GM23248 (cell line): Measurements from ENCODE around the gene WWC1. TPM values are rescaled to one million over a fixed set of nuclear protein-coding genes. Genes with fewer than 3 reads are reported as not detected.

ENCODE experiments used
- DNase-seq: peaks from one replicate; pipeline ENCODE4 v3.0.0-alpha.2; 2015
- H2AFZ ChIP-seq: fragments of 200-600 bp; sonication (generic); 2 replicates; pipeline ENCODE4 v1.6.1; 2016; ENCODE audit warnings: antibody characterized with exemption
- H3F3A ChIP-seq: fragments of 200-600 bp; sonication (generic); 2 replicates; pipeline ENCODE4 v1.6.1; 2016; ENCODE audit warnings: mild to moderate bottlenecking, antibody characterized with exemption, mixed run types; ENCODE audit not compliant: insufficient read depth
- H3K27ac ChIP-seq: fragments of 200-600 bp; sonication (generic); 2 replicates; pipeline ENCODE4 v1.5.1; 2016; ENCODE audit warnings: mild to moderate bottlenecking
- H3K27me3 ChIP-seq: fragments of 200-600 bp; sonication (generic); replicated peaks from 2 replicates; pipeline ENCODE4 v1.6.1; 2016; ENCODE audit warnings: mild to moderate bottlenecking; ENCODE audit not compliant: insufficient read depth
- H3K36me3 ChIP-seq: fragments of 200-600 bp; sonication (generic); 2 replicates; pipeline ENCODE4 v1.6.1; 2016; ENCODE audit warnings: low read depth, mild to moderate bottlenecking
- H3K4me1 ChIP-seq: fragments of 200-600 bp; sonication (generic); 2 replicates; pipeline ENCODE4 v1.6.1; 2016; ENCODE audit warnings: mild to moderate bottlenecking; ENCODE audit not compliant: insufficient read depth
- H3K4me2 ChIP-seq: fragments of 200-600 bp; sonication (generic); one replicate; pipeline ENCODE4 v1.6.1; 2016; ENCODE audit warnings: mild to moderate bottlenecking; ENCODE audit not compliant: unreplicated experiment
- H3K4me3 ChIP-seq: fragments of 200-600 bp; sonication (generic); 2 replicates; pipeline ENCODE4 v1.5.1; 2016; ENCODE audit warnings: mild to moderate bottlenecking
- H3K79me2 ChIP-seq: fragments of 200-600 bp; sonication (generic); 2 replicates; pipeline ENCODE4 v1.6.1; 2016; ENCODE audit warnings: mild to moderate bottlenecking; ENCODE audit not compliant: insufficient read depth
- H3K9ac ChIP-seq: fragments of 200-600 bp; sonication (generic); 2 replicates; pipeline ENCODE4 v1.6.1; 2016; ENCODE audit warnings: mild to moderate bottlenecking
- H3K9me2 ChIP-seq: fragments of 200-600 bp; sonication (generic); 2 replicates; pipeline ENCODE4 v1.6.1; 2016; ENCODE audit warnings: mixed run types, mild to moderate bottlenecking, moderate library complexity; ENCODE audit not compliant: insufficient read depth
- H3K9me3 ChIP-seq: fragments of 200-600 bp; sonication (generic); one replicate; pipeline ENCODE4 v1.6.1; 2017; ENCODE audit warnings: low read depth
- H4K20me1 ChIP-seq: fragments of 200-600 bp; sonication (generic); 2 replicates; pipeline ENCODE4 v1.6.0; 2016; ENCODE audit not compliant: insufficient read depth
- EZH2 ChIP-seq: fragments of 200-600 bp; sonication (generic); IDR thresholded peaks from 2 replicates; pipeline ENCODE4 v1.6.1; 2018; ENCODE audit warnings: antibody characterized with exemption, mild to moderate bottlenecking; ENCODE audit not compliant: insufficient read depth, poor library complexity, severe bottlenecking
- EZH2phosphoT487 ChIP-seq: fragments of 200-600 bp; sonication (generic); IDR thresholded peaks from 2 replicates; pipeline ENCODE4 v1.6.1; 2018; ENCODE audit warnings: antibody characterized with exemption, moderate library complexity, mild to moderate bottlenecking, low read depth; ENCODE audit not compliant: insufficient read depth
- WGBS, 2 experiments: methylation state at CpG; one replicate each; pipeline ENCODE4 v1.1.6; 2015 to 2017; ENCODE audit warnings: low lambda C conversion rate in 2 of 2, low coverage in 1 of 2; ENCODE audit errors: missing lambda C conversion rate in 2 of 2; 5-methylcytosine and 5-hydroxymethylcytosine counted together
- in situ Hi-C: fragments of 300-500 bp; cut with MboI; formaldehyde crosslinking; loops from 2 replicates; pipeline ENCODE4 v1.15.0; 2020
- polyA plus RNA-seq: library from polyadenylated mRNA; unstranded; fragments of >200 nt; fragmentation: Nextera tagmentation; extraction: Ambion mirVana; gene quantifications from 2 replicates; pipeline ENCODE4 v1.2.1, GENCODE V29; 2016
- total RNA-seq: library from RNA; depleted of rRNA; stranded (reverse); fragments of >200 nt; shearing (Covaris generic); gene quantifications from 2 replicates; pipeline ENCODE4 v1.2.3, GENCODE V29; 2014; rRNA removed

WWC1 gene
- total RNA-seq (3.5 and 7.1 TPM in 2 replicates), polyA plus RNA-seq (1.2 and 1.8 TPM in 2 replicates)

GRCh38 chr5:168291342-168291963 is at the start of gene WWC1:
TSS of gene WWC1 (plus strand) at chr5:168291645. CDS start at chr5:168292153, 508 bp downstream.
- peak; percentile 77 for DNase-seq
- peak within 1 kb of the TSS; percentile 74 for H3K4me3 ChIP-seq
- H3K27ac ChIP-seq = no peak within 1 kb of the TSS
- H4K20me1 ChIP-seq = no peaks in the 10 kb centered on the region
- in situ Hi-C loops = no loop called here
- H2AFZ ChIP-seq = peak within 1 kb of the TSS; percentile 84
- H3K79me2 ChIP-seq = no peaks in the 10 kb centered on the region
- TF ChIP-seq EZH2phosphoT487 = no peak
- TF ChIP-seq EZH2 = no peak
- no peaks in the 10 kb centered on the region for H3K9me3 ChIP-seq
- 2% methylated on average over 35 to 68 of the region's 77 CpGs for WGBS, 2 experiments
- no peaks in the 10 kb centered on the region for H3F3A ChIP-seq
- no peaks in the 10 kb centered on the region for H3K36me3 ChIP-seq
- no peaks in the 10 kb centered on the region; the same call in 1 of the 2 replicates for H3K4me1 ChIP-seq
- no peaks in the 10 kb centered on the region for H3K9me2 ChIP-seq
- no peaks in the 10 kb centered on the region for H3K27me3 ChIP-seq
- peak within 1 kb of the TSS; percentile 57; the same call in 1 of the 2 replicates for H3K9ac ChIP-seq
- H3K4me2 ChIP-seq = peak within 1 kb of the TSS; percentile 75

GRCh38 chr5:168244838-168245559 is 46.4 kb upstream of the WWC1 start:
- in situ Hi-C loops = no loop called here
- Histone ChIP-seq H3K9ac (no peak overlapping the region), H3K36me3 (peaks cover 30% of the 10 kb centered on the region), H3K79me2 (no peaks in the 10 kb centered on the region), H4K20me1 (no peaks in the 10 kb centered on the region), H3F3A (peaks cover 18% of the 10 kb centered on the region), H2AFZ (no peak overlapping the region), H3K27me3 (no peaks in the 10 kb centered on the region), H3K4me2 (no peak overlapping the region), H3K4me1 (peaks cover 11% of the 10 kb centered on the region), H3K27ac (peak overlapping the region; percentile 31; the same call in 1 of the 2 replicates), H3K4me3 (no peak overlapping the region), H3K9me3 (no peaks in the 10 kb centered on the region), H3K9me2 (no peaks in the 10 kb centered on the region)
- TF ChIP-seq EZH2phosphoT487 (no peak), EZH2 (no peak)
- WGBS, 2 experiments = 68 to 70% methylated on average over 13 of the region's 13 CpGs
- DNase-seq = peak; percentile 73

- no peaks in the 10 kb centered on the region for H3K79me2 ChIP-seq
- H3K36me3 ChIP-seq = peaks cover 18% of the 10 kb centered on the region; the same call in 1 of the 2 replicates
- H3K9me3 ChIP-seq = no peaks in the 10 kb centered on the region
- no peak overlapping the region for H3K4me3 ChIP-seq
- no peaks in the 10 kb centered on the region for H4K20me1 ChIP-seq
- H3K27ac ChIP-seq = no peak overlapping the region
- DNase-seq = no peak
- H3K4me2 ChIP-seq = no peak overlapping the region
- H2AFZ ChIP-seq = no peak overlapping the region
- H3K9ac ChIP-seq = no peak overlapping the region
- peaks cover 7% of the 10 kb centered on the region for H3K4me1 ChIP-seq
- TF ChIP-seq EZH2 (no peak), EZH2phosphoT487 (no peak)
- no peaks in the 10 kb centered on the region for H3K9me2 ChIP-seq
- in situ Hi-C loops = loop anchor here (25.0 kb wide), 1 partner anchor 1312 kb away; no protein-coding TSS in a partner anchor
- no peaks in the 10 kb centered on the region for H3K27me3 ChIP-seq
- peaks cover 9% of the 10 kb centered on the region; the same call in 1 of the 2 replicates for H3F3A ChIP-seq
Measured at GRCh38 chr5:168249923-168250322, 41.5 kb upstream of the WWC1 start.

- Histone ChIP-seq H3K9ac (no peak overlapping the region), H3K27ac (no peak overlapping the region), H4K20me1 (no peaks in the 10 kb centered on the region), H3K4me3 (no peak overlapping the region), H3F3A (no peaks in the 10 kb centered on the region), H3K79me2 (no peaks in the 10 kb centered on the region), H3K36me3 (peaks cover 23% of the 10 kb centered on the region; the same call in 1 of the 2 replicates), H3K4me1 (no peaks in the 10 kb centered on the region), H2AFZ (no peak overlapping the region), H3K4me2 (no peak overlapping the region), H3K9me3 (no peaks in the 10 kb centered on the region), H3K27me3 (no peaks in the 10 kb centered on the region), H3K9me2 (no peaks in the 10 kb centered on the region)
- no peak for DNase-seq
- WGBS, 2 experiments = 40 to 54% methylated on average over 7 of the region's 7 CpGs
- in situ Hi-C loops = loop anchor here (25.0 kb wide), 1 partner anchor 1311 kb away; no protein-coding TSS in a partner anchor
- TF ChIP-seq EZH2phosphoT487 (no peak), EZH2 (no peak)
Measured at GRCh38 chr5:168251259-168251658, 40.2 kb upstream of the WWC1 start.
